HUES48 (cell line): ENCODE results near the gene SHC3.

Experiments
- H3K27ac ChIP-seq: one replicate; pipeline ENCODE4 v1.7.0; 2013; ENCODE audit warnings: low read depth, low read length, inconsistent platforms
- H3K27me3 ChIP-seq: 2 replicates; pipeline ENCODE4 v1.6.1; 2013; ENCODE audit warnings: mild to moderate bottlenecking, low read length; ENCODE audit not compliant: control insufficient read depth, insufficient read depth
- H3K36me3 ChIP-seq: 2 replicates; pipeline ENCODE4 v1.6.1; 2013; ENCODE audit warnings: low read length; ENCODE audit not compliant: control insufficient read depth, insufficient read depth
- H3K4me1 ChIP-seq: 2 replicates; pipeline ENCODE4 v1.6.1; 2013; ENCODE audit warnings: mild to moderate bottlenecking, low read length; ENCODE audit not compliant: control insufficient read depth, insufficient read depth
- H3K4me3 ChIP-seq: 2 replicates; pipeline ENCODE4 v1.5.1; 2013; ENCODE audit warnings: mild to moderate bottlenecking, low read depth, low read length
- H3K9ac ChIP-seq: 2 replicates; pipeline ENCODE4 v1.6.1; 2013; ENCODE audit warnings: mild to moderate bottlenecking, low read depth, low read length, moderate library complexity
- H3K9me3 ChIP-seq: 2 replicates; pipeline ENCODE4 v1.6.1; 2013; ENCODE audit warnings: low read length; ENCODE audit not compliant: control insufficient read depth, insufficient read depth

The SHC3 gene

DNA sequence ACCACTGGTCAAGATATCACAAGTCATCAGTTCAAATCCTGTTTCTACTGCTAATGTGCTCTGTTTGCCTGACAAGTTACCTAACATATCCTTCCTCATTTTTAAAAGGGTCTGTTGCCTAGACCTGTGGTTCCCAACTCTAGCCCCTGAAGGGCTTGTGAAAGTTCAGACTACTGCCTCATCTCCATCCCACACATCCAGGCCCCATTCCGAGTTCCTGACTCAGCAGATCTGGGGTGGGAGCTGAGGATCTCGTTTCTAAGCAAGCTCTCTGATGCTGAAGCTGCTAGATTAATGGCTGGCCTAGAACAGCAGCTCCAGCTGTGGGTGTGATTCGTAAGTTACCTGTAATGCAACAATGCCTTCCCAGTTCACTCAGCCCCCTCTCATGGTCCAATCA lies 154.9 kb downstream of the SHC3 start:
- Histone ChIP-seq H3K9ac (no peak overlapping the region), H3K27ac (no peak overlapping the region), H3K4me3 (no peak overlapping the region), H3K36me3 (no peaks in the 10 kb centered on the region), H3K9me3 (no peaks in the 10 kb centered on the region), H3K4me1 (peaks cover 9% of the 10 kb centered on the region; the same call in 1 of the 2 replicates), H3K27me3 (no peaks in the 10 kb centered on the region)

DNA sequence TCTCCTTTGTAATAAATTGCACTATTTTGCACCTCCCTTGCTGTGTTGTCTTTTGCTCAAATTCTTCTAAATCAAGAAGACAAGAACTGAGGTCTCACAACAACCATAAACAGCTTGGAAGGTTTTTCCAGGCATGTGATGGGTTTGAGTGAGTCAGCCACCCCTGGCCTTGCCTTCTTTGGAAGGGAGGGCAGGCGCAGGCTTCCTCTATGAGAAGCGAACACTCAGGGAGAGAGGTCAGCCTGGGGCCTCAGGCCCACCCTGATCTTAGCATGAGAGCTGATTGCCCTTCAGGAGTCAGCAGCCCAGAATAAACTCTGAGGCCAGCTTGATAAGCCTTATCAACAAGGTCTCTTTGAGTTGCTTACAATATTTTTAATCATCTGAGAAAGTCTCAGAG lies 155.7 kb downstream of the SHC3 start:
- H3K4me1 ChIP-seq = peaks cover 9% of the 10 kb centered on the region; the same call in 1 of the 2 replicates
- no peaks in the 10 kb centered on the region for H3K9me3 ChIP-seq
- H3K27ac ChIP-seq = no peak overlapping the region
- H3K9ac ChIP-seq = no peak overlapping the region
- no peak overlapping the region for H3K4me3 ChIP-seq
- no peaks in the 10 kb centered on the region for H3K27me3 ChIP-seq
- no peaks in the 10 kb centered on the region for H3K36me3 ChIP-seq

- Histone ChIP-seq H3K27me3 (no peaks in the 10 kb centered on the region), H3K9ac (no peak overlapping the region), H3K4me3 (no peak overlapping the region), H3K27ac (no peak overlapping the region), H3K4me1 (peaks cover 9% of the 10 kb centered on the region; the same call in 1 of the 2 replicates), H3K9me3 (no peaks in the 10 kb centered on the region), H3K36me3 (no peaks in the 10 kb centered on the region)
Observed at GRCh38 chr9:89022001-89022759, 156.4 kb downstream of the SHC3 start.

GRCh38 chr9:89021154-89021803 lies 157.3 kb downstream of the SHC3 start:
- Histone ChIP-seq H3K4me1 (peaks cover 9% of the 10 kb centered on the region; the same call in 1 of the 2 replicates), H3K4me3 (no peak overlapping the region), H3K27ac (no peak overlapping the region), H3K36me3 (no peaks in the 10 kb centered on the region), H3K9me3 (no peaks in the 10 kb centered on the region), H3K27me3 (no peaks in the 10 kb centered on the region), H3K9ac (no peak overlapping the region)

DNA sequence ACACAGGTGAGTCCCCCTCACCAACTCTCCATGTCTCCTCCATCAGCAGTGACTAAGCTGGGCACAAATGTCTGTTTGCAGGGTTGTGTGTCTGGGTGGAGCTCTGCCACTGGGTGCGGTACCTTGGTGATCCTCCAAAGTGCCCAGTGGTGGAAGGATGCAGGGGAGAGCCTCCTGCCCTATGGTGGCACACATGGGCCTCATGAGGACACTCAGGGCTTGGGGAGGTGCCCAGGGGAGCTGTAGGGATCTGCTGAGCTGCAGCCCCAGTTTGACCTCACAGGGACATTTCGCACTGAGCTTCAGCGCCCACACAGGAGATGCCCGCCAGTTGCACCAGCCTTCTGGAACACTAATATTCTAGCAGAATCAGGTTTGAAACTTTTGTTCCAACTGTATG lies 157.9 kb downstream of the SHC3 start:
- no peaks in the 10 kb centered on the region for H3K9me3 ChIP-seq
- no peaks in the 10 kb centered on the region for H3K36me3 ChIP-seq
- no peak overlapping the region for H3K27ac ChIP-seq
- no peak overlapping the region for H3K4me3 ChIP-seq
- no peaks in the 10 kb centered on the region for H3K27me3 ChIP-seq
- H3K9ac ChIP-seq = no peak overlapping the region
- peaks cover 9% of the 10 kb centered on the region; the same call in 1 of the 2 replicates for H3K4me1 ChIP-seq

DNA sequence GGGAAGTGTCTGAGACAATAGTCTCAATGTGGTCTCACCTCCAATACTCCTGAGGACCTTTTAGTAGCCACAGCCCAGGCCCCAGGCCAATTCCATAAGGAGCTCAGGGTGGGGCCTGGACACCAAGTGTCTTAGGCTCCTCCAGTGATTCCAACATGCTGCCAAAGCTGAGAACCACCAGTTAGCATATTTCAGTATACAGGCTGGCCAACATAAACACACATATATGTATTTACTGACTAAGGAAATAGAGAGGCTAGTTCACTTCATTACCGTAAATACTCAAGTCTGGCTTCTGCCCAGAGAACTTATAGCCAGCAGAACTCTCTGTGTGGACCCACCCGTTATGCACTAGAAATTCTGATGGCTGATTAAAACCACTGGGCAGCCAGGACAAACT lies 163.3 kb downstream of the SHC3 start:
- Histone ChIP-seq H3K36me3 (no peaks in the 10 kb centered on the region), H3K4me1 (peaks cover 8% of the 10 kb centered on the region; the same call in 1 of the 2 replicates), H3K27ac (no peak overlapping the region), H3K4me3 (no peak overlapping the region), H3K27me3 (no peaks in the 10 kb centered on the region), H3K9ac (no peak overlapping the region), H3K9me3 (no peaks in the 10 kb centered on the region)

DNA sequence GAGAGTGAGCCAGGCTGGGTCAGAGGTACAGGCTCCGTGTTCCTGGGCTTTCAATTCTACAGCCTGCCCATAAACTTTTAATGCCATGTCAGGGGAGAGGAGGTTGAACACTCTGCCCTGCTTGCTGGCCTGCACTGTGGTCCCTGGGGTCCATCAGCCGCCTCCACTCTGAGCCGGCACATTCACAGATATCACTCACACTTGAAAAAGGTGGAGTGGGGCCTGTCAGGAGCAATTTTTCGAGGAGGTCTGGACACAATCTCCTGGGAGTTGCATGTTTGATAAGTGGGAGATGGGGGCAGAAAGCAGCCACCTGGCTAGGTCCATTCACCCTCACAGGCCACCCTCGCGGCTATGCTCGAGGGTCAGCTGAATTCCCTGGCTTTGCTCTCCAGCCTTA lies 164.5 kb downstream of the SHC3 start:
- no peaks in the 10 kb centered on the region for H3K9me3 ChIP-seq
- H3K4me1 ChIP-seq = peaks cover 8% of the 10 kb centered on the region; the same call in 1 of the 2 replicates
- no peak overlapping the region for H3K9ac ChIP-seq
- no peak overlapping the region for H3K27ac ChIP-seq
- no peaks in the 10 kb centered on the region for H3K36me3 ChIP-seq
- no peaks in the 10 kb centered on the region for H3K27me3 ChIP-seq
- no peak overlapping the region for H3K4me3 ChIP-seq

GRCh38 chr9:89013660-89014059 lies 165.0 kb downstream of the SHC3 start:
- Histone ChIP-seq H3K9ac (no peak overlapping the region), H3K4me3 (no peak overlapping the region), H3K9me3 (no peaks in the 10 kb centered on the region), H3K4me1 (peaks cover 8% of the 10 kb centered on the region; the same call in 1 of the 2 replicates), H3K27me3 (no peaks in the 10 kb centered on the region), H3K36me3 (no peaks in the 10 kb centered on the region), H3K27ac (no peak overlapping the region)

- Histone ChIP-seq H3K4me1 (peaks cover 18% of the 10 kb centered on the region), H3K9ac (no peak overlapping the region), H3K9me3 (no peaks in the 10 kb centered on the region), H3K27ac (no peak overlapping the region), H3K36me3 (no peaks in the 10 kb centered on the region), H3K4me3 (no peak overlapping the region), H3K27me3 (no peaks in the 10 kb centered on the region)
Observed at GRCh38 chr9:89012294-89013042, 166.2 kb downstream of the SHC3 start.

GRCh38 chr9:89011683-89012082 lies 166.9 kb downstream of the SHC3 start:
- no peaks in the 10 kb centered on the region for H3K9me3 ChIP-seq
- H3K9ac ChIP-seq = no peak overlapping the region
- H3K4me3 ChIP-seq = no peak overlapping the region
- H3K27me3 ChIP-seq = no peaks in the 10 kb centered on the region
- no peak overlapping the region for H3K27ac ChIP-seq
- peaks cover 18% of the 10 kb centered on the region for H3K4me1 ChIP-seq
- H3K36me3 ChIP-seq = no peaks in the 10 kb centered on the region
